ENCODE data around the gene DUSP18. TPM values are rescaled to one million over a fixed set of nuclear protein-coding genes. Genes with fewer than 3 reads are reported as not detected.

DUSP18 gene
- total RNA-seq, 1 donor from 2014 or later, result 10.5 TPM

GRCh38 chr22:30648825-30649224 lies 18.9 kb downstream of the DUSP18 start:
- Mint-ChIP-seq H3K4me3 (ENCODE audit: low read depth) (no peak overlapping the region), H3K27me3 (ENCODE audit: low read depth) (no peaks in the 10 kb centered on the region), H3K36me3 (ENCODE audit: low read depth) (peaks cover 9% of the 10 kb centered on the region), H3K9me3 (no peaks in the 10 kb centered on the region), H3K27ac (peak overlapping the region; percentile 83), H3K4me1 (ENCODE audit: low read depth) (peaks cover 45% of the 10 kb centered on the region)
- no peak for DNase-seq (ENCODE audit: low spot score)
- intact Hi-C loops (cut with micrococcal nuclease), result loop anchor here (1.0 to 5.0 kb wide), 4 partner anchors 14 to 93 kb away; partner anchors contain the start of genes DUSP18, SLC35E4 and TCN2

- intact Hi-C loops (cut with micrococcal nuclease), result loop anchor here (5.0 kb wide), 1 partner anchor 40 kb away; the partner anchor contains the start of gene TCN2
- no peak for DNase-seq (ENCODE audit: low spot score)
- Mint-ChIP-seq H3K9me3 (no peaks in the 10 kb centered on the region), H3K27ac (no peak overlapping the region), H3K27me3 (ENCODE audit: low read depth) (no peaks in the 10 kb centered on the region), H3K4me3 (ENCODE audit: low read depth) (no peak overlapping the region), H3K4me1 (ENCODE audit: low read depth) (peaks cover 49% of the 10 kb centered on the region), H3K36me3 (ENCODE audit: low read depth) (peaks cover 9% of the 10 kb centered on the region)
Measured at GRCh38 chr22:30647536-30647935, 20.1 kb downstream of the DUSP18 start.

GRCh38 chr22:30646518-30647160 lies 21.0 kb downstream of the DUSP18 start:
- Mint-ChIP-seq H3K27me3 (ENCODE audit: low read depth) (no peaks in the 10 kb centered on the region), H3K4me1 (ENCODE audit: low read depth) (peaks cover 41% of the 10 kb centered on the region), H3K4me3 (ENCODE audit: low read depth) (no peak overlapping the region), H3K27ac (no peak overlapping the region), H3K9me3 (no peaks in the 10 kb centered on the region), H3K36me3 (ENCODE audit: low read depth) (peaks cover 9% of the 10 kb centered on the region)
- intact Hi-C loops (cut with micrococcal nuclease), result loop anchor here (5.0 kb wide), 1 partner anchor 39 kb away; the partner anchor contains the start of gene TCN2
- no peak for DNase-seq (ENCODE audit: low spot score)

- Mint-ChIP-seq H3K27me3 (ENCODE audit: low read depth) (no peaks in the 10 kb centered on the region), H3K4me3 (ENCODE audit: low read depth) (no peak overlapping the region), H3K27ac (peak overlapping the region; percentile 84), H3K36me3 (ENCODE audit: low read depth) (peaks cover 13% of the 10 kb centered on the region), H3K4me1 (ENCODE audit: low read depth) (peaks cover 29% of the 10 kb centered on the region), H3K9me3 (no peaks in the 10 kb centered on the region)
- intact Hi-C loops (cut with micrococcal nuclease), result no loop called here
- no peak for DNase-seq (ENCODE audit: low spot score)
Measured at GRCh38 chr22:30643055-30643875, 24.4 kb downstream of the DUSP18 start.

GRCh38 chr22:30640839-30641430 lies 26.7 kb downstream of the DUSP18 start:
- H3K4me1 Mint-ChIP-seq (ENCODE audit: low read depth), result peaks cover 33% of the 10 kb centered on the region
- DNase-seq (ENCODE audit: low spot score), result no peak
- peaks cover 9% of the 10 kb centered on the region for H3K36me3 Mint-ChIP-seq (ENCODE audit: low read depth)
- no peak overlapping the region for H3K4me3 Mint-ChIP-seq (ENCODE audit: low read depth)
- no peaks in the 10 kb centered on the region for H3K27me3 Mint-ChIP-seq (ENCODE audit: low read depth)
- no peak overlapping the region for H3K27ac Mint-ChIP-seq
- H3K9me3 Mint-ChIP-seq, result no peaks in the 10 kb centered on the region
- intact Hi-C loops (cut with micrococcal nuclease), result no loop called here

- no peak for DNase-seq (ENCODE audit: low spot score)
- H3K27ac Mint-ChIP-seq, result no peak overlapping the region
- H3K4me3 Mint-ChIP-seq (ENCODE audit: low read depth), result no peak overlapping the region
- H3K4me1 Mint-ChIP-seq (ENCODE audit: low read depth), result peaks cover 34% of the 10 kb centered on the region
- H3K36me3 Mint-ChIP-seq (ENCODE audit: low read depth), result peaks cover 9% of the 10 kb centered on the region
- no peaks in the 10 kb centered on the region for H3K27me3 Mint-ChIP-seq (ENCODE audit: low read depth)
- H3K9me3 Mint-ChIP-seq, result no peaks in the 10 kb centered on the region
- intact Hi-C loops (cut with micrococcal nuclease), result no loop called here
Measured at GRCh38 chr22:30640361-30640760, 27.3 kb downstream of the DUSP18 start.

GRCh38 chr22:30637701-30638114 lies 30.0 kb downstream of the DUSP18 start:
- peaks cover 9% of the 10 kb centered on the region for H3K36me3 Mint-ChIP-seq (ENCODE audit: low read depth)

GRCh38 chr22:30636226-30637077 lies 31.2 kb downstream of the DUSP18 start:
- intact Hi-C loops (cut with micrococcal nuclease), result loop anchor here (10.0 kb wide), 1 partner anchor 658 kb away; the partner anchor contains the start of gene PIK3IP1
- H3K4me3 Mint-ChIP-seq (ENCODE audit: low read depth), result peak overlapping the region; percentile 83
- no peak for DNase-seq (ENCODE audit: low spot score)
- H3K27me3 Mint-ChIP-seq (ENCODE audit: low read depth), result no peaks in the 10 kb centered on the region
- peaks cover 23% of the 10 kb centered on the region for H3K4me1 Mint-ChIP-seq (ENCODE audit: low read depth)
- H3K9me3 Mint-ChIP-seq, result no peaks in the 10 kb centered on the region
- H3K36me3 Mint-ChIP-seq (ENCODE audit: low read depth), result peaks cover 9% of the 10 kb centered on the region
- H3K27ac Mint-ChIP-seq, result peak overlapping the region; percentile 82

More at GRCh38 chr22:30637701-30638114, 30.0 kb downstream of the DUSP18 start:
- H3K27ac Mint-ChIP-seq, result peak overlapping the region; percentile 9
- H3K4me3 Mint-ChIP-seq (ENCODE audit: low read depth), result peak overlapping the region; percentile 55
- H3K4me1 Mint-ChIP-seq (ENCODE audit: low read depth), result peaks cover 23% of the 10 kb centered on the region
- H3K9me3 Mint-ChIP-seq, result no peaks in the 10 kb centered on the region
- intact Hi-C loops (cut with micrococcal nuclease), result loop anchor here (10.0 kb wide), 1 partner anchor 657 kb away; the partner anchor contains the start of gene PIK3IP1
- H3K27me3 Mint-ChIP-seq (ENCODE audit: low read depth), result no peaks in the 10 kb centered on the region
- DNase-seq (ENCODE audit: low spot score), result no peak

GRCh38 chr22:30635273-30636225 lies 32.1 kb downstream of the DUSP18 start, which contains the start of gene SLC35E4:
Gene SLC35E4 (plus strand): TSS chr22:30635781. CDS start chr22:30636451, 670 bp downstream.
- H3K36me3 Mint-ChIP-seq (ENCODE audit: low read depth), result peaks cover 9% of the 10 kb centered on the region
- H3K27ac Mint-ChIP-seq, result peak within 1 kb of the TSS; percentile 93
- DNase-seq (ENCODE audit: low spot score), result peak; percentile 92
- no peaks in the 10 kb centered on the region for H3K27me3 Mint-ChIP-seq (ENCODE audit: low read depth)
- H3K4me3 Mint-ChIP-seq (ENCODE audit: low read depth), result peak within 1 kb of the TSS; percentile 83
- H3K4me1 Mint-ChIP-seq (ENCODE audit: low read depth), result peaks cover 23% of the 10 kb centered on the region
- H3K9me3 Mint-ChIP-seq, result no peaks in the 10 kb centered on the region
- intact Hi-C loops (cut with micrococcal nuclease), result loop anchor here (1.0 to 10.0 kb wide), 5 partner anchors 9 to 659 kb away; partner anchors contain the start of gene PIK3IP1

- Mint-ChIP-seq H3K36me3 (ENCODE audit: low read depth) (peaks cover 9% of the 10 kb centered on the region), H3K9me3 (no peaks in the 10 kb centered on the region), H3K27ac (peak overlapping the region; percentile 93), H3K4me3 (ENCODE audit: low read depth) (peak overlapping the region; percentile 75), H3K4me1 (ENCODE audit: low read depth) (peaks cover 23% of the 10 kb centered on the region), H3K27me3 (ENCODE audit: low read depth) (no peaks in the 10 kb centered on the region)
- intact Hi-C loops (cut with micrococcal nuclease), result loop anchor here (1.0 to 10.0 kb wide), 8 partner anchors 10 to 660 kb away; partner anchors contain the start of genes DUSP18, OSBP2 and PIK3IP1
- DNase-seq (ENCODE audit: low spot score), result peak; percentile 81
Measured at GRCh38 chr22:30634471-30635233, 33.0 kb downstream of the DUSP18 start.

Measured in activated T-helper 2 cell treated with anti-CD3 and anti-CD28 coated beads, Interferon-gamma antibody, Interleukin-2, Interleukin-4, amounts not matched to agents 10 μg/mL and 5 μg/mL and 100 μg/mL, durations not matched to agents 14 hours and 24 hours and 36 hours (primary cell).